GM21786 (cell line): ENCODE results near the gene ZNF691.
A peak's percentile ranks its signal among the peaks of the same experiment; 100 is the strongest.
"Not testable (repeated sequence)": the region's sequence is repeated elsewhere in the genome, so short reads cannot be mapped to it uniquely, and the experiment has no call there.

Experiments
- ATAC-seq: cut with Tn5 transposase; IDR thresholded peaks from one replicate; pipeline ENCODE4 v1.9.1; 2021; ENCODE audit not compliant: unreplicated experiment

The ZNF691 gene

DNA sequence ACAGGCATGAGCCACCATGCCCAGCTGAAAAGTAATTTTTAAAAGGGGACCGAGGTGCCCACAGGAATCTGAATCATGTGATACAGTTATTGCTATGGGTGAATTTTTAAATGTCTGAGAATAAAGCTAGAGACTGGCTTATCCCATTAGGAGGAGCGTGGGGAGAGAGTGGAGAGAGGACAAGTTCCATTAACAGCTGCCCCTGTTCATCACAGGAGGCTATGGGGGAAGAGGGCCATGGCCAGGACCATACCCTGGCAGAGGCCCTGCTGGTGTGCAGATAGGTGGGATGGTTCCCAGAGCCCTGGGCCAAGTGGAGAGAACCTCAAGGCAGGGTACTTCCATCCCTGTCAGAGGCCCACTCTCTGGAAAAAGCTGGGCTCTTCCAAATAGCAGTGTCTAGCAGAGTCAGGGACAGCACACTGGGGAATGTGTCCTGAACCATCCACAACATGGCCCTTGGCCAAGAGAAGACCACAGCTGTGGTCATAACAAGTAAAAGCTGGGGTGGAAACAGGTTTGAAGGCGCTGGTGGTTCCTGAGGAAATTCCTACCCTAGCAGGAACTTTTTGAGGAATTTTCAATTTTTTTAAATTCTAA lies 13.7 kb upstream of the ZNF691 start:
- no peak for ATAC-seq

DNA sequence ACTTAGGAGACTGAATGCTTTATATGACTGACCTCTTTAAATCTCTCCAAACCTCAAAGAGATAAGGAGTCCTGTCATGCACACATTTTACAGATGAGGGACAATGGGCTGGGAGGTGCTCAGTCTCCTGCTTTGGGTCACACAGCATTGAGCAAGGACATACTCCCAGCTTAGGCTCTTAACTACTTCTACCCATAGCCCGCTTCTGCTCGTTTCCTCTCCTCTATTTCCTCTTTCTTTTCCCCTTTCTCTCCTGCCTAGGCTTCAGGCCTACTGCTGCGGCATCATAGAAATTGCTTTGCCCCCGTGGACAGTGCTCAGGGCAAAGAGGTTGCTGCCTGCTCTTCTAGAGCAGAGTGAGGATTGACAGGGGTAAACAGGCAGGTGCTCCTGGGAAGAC lies 12.4 kb upstream of the ZNF691 start:
- no peak for ATAC-seq

DNA sequence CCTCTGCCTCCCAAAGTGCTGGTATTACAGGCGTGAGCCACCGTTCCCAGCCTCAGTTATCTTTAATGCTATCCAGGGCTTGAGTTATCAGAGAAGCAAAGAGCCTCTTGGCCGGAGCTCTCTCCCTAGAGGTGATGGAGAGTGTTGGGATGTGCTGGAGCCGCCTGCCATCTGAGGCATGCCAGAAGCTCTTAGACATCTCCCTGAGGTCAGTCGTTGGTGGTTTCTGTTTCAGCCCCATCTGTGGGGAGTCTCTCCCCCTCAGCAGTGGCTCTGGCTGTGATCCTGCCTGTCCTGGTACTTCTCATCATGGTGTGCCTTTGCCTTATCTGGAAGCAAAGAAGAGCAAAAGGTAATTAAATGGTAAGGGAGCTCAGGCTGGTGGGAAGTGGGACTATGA lies 11.6 kb upstream of the ZNF691 start:
- ATAC-seq, result no peak

DNA sequence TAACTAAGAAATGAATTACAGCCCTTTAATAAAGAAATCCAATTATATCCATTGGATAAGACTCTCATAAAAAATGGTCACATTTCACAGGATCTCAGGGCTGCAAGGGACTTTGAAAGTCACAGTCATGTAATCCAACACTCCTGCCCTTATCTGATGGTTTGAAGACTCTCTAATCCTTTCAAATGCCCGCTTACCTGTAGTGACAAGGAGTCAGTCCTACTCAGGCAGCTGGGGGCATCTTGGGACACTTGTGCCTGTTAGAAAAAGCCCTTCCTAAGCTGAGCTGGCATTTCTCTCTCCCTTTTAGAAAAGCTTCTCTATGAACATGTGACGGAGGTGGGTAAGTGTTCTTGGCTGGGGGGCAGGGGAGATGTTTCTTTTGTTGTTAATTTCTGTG lies 11.0 kb upstream of the ZNF691 start:
- ATAC-seq, result no peak

DNA sequence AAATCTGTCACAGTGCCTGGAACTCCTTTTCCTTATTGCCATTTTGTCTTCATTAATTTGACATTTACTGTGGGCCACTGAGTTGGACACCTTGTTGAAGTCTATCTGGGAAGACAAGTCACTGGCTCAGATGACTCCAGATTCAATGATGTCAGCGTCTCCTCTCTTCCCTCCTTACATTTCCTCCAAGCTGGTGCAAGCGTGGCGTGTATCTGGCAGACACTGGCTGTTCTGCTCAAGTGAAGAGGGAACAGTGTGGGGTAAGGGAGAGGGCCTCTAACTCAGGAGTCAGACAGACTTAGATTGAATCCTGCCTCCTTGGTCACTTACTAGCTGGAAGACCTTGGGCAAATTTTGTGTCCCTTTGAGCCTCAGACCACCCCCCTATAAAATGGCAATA lies 8.7 kb upstream of the ZNF691 start:
- ATAC-seq, result no peak

DNA sequence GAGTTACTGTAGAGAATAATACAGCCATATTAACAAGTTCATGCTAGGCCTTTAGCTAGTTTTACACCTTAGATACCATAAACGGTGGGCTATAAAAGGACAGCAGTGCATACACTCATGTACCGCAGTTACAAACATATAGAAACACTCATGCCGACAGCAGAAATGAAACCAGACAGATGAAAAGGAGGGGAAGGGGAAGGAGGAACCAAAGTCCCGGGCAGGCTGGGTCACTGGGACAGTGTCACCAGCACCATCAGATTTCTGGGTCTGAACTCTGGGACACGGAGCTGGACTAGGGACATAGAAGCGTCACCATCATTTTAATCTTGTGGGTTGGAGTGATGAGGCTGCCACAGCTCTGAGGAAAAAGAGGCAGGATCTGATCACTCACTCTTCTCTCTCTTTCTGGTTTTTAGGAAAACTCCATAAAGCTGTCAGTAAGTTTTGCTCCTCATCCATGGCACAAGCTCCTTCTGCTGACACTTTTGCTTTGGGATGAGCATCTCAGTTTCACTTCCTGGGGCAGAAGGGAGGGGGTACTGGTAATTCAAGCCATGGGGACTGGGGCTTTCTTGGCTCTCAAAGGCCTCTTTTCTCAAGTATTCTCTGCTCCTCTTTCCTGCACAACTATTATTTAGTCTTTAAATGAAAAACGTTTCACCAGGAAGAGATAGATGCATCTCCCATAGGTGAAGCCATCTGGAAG lies 7.8 kb upstream of the ZNF691 start:
- no peak for ATAC-seq

DNA sequence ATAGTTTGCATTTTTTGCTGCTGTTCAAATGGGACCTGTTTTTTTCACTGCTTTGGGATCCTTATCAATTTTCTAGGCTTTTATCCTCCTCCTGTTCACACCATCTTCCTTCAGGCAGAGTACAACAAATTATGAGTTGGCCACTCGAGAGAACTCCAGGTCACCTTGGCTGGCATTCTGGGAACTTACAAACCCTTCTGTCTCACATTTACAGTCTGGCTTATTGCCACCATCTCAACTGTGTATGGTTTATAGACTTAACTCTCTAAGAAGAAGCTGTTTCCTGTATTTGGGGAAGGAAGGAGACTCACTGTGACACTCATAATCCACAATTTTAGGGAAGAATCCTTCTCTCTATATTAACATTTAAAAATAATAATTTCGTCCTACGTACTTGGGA lies 5.4 kb upstream of the ZNF691 start:
- no peak for ATAC-seq

DNA sequence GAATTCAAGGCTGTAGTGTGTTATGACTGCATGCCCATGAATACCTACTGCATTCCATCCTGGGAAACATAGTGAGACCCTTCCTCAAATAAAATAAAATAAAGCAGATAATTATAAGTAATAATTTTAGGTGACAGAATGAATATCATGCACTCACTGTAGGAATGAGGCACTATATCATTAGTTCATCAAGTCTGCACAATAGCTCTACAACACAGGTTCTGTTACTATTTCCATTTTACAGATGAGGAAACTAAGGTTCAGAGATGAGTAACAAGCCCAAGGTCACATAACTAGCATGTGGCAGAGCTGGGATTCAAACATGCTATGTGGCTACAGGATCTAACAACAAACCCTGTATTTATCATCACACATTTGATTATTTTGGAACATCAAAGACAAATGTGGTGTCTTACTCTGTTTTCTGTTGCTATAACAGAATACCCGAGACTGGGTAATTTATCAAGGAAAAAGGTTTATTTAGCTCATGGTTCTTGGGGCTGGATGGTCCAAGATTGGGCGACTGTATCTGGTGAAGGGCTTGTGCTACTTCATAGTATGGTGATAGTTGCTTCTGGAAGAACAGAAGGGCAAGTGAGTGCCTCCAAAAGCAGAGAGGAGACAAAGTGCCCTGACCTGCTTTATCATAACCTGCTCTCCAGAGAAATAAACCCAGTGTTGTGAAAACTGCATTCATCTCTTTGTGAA lies 4.8 kb upstream of the ZNF691 start:
- no peak for ATAC-seq

DNA sequence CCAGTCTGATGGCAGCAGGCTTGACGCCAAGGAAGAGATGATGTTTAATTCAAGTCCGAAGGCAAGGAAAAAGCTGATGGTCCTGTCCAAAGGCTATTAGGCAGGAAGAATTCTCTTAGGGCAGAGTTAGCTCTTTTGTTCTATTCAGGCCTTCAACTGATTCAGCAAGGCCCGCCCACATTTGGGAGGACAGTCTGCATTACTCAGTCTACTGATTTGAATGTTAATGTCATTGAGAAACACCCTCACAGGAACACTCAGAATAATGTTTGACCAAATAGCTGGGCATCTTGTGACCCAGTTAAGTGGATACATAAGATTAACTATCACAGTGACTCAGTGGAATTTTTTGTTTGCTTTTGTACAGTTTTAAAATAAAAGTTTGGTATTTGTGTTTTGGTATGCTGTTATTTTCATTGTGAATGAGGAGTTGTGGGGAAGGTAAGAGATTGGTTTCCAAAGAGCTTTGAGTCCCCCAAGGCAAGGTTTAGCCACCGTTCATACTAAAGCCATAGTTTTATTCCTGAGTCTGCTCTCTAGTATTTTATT lies 1.7 kb upstream of the ZNF691 start:
- no peak for ATAC-seq

DNA sequence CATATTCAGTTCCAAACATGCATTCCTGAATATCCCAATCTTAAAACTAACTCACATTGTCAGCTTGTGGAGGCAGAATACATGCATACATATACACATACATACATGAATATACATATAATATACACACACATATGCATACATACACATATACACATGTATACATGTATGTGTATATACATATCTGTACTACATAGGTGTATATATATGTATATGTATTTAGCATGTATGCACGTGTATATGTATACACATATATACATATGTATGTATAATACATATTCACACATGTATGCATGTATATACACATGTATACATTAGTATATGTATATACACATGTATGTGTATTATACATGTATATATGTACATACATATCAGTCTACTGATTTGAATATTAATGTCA lies 1.2 kb upstream of the ZNF691 start:
- ATAC-seq, result no peak

DNA sequence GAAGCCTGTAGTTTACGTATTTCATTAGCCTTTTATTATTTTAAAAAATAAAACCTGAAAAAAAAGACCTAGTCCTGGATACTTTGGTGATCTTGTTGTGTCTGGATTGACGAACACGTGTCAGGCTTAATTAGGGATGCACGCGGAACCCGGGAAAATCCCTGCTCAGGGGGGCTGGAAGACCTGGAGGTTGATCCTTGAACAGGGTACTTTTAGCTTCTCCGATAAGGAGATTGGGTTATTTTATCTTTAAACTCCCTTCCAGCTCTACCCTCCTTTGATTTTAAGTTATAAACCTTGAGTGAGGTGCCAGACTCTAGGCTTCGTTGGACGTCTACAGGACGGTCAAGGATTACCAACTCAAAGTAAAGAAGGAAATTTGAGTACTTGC lies 552 bp upstream of the ZNF691 start:
- peak; percentile 4 for ATAC-seq

DNA sequence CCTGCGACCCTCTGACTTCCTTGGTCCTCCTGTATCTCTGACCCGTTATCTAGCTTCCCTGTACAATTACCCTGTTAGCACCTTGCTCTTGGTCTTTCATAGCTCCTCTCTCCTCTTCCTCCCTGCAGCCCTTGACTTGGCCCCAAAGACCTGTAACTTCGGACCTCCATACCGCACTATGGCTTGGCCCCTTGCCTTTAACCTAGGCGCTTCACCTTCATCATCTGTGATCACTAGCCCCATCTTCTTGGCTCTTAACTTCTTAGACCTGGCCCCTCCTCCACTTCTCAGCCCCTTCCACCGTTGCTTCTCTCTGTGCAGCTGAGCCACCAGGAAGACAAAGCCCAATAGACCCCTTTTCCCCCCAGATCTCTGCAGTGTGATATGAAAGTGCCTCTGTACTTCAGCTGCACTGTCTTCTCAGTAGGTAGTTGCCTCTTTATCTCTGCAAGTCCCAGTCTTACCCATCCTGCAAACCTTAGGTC lies 740 bp downstream of the ZNF691 start:
- no peak for ATAC-seq

DNA sequence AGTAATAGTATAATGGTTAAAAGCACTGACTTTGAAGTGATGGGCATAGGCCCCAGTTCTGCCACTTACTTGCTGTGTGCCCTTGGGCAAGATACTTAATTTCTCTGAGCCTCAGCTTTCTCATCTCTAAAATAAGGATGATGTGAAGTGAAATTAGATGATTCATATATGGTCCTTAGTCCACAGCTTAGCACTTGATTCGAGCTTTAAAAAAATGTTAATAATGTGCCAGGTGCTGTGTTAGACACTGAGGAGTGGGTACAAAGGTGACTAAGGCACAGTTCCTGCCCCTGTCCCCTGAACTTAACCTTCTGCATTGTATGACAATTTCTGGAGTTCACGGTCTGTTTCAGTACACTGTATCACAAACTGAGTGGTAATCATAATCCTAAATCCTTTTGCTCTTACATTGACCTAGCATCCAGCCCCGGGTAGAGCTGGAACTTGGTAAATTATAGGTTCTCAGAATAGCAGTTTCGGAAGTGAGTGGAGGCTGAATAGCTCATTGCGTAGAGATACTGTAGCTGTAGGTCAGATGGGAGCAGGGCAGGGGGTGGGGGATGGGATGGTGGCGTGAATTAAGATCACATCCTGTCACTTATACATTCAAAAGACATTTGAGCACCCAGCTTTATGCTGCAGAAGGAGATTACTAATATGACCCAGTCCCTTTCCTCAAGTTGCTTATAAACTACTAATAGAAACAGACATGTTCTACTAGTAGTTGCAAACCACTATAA lies 1.5 kb downstream of the ZNF691 start:
- ATAC-seq, result no peak

DNA sequence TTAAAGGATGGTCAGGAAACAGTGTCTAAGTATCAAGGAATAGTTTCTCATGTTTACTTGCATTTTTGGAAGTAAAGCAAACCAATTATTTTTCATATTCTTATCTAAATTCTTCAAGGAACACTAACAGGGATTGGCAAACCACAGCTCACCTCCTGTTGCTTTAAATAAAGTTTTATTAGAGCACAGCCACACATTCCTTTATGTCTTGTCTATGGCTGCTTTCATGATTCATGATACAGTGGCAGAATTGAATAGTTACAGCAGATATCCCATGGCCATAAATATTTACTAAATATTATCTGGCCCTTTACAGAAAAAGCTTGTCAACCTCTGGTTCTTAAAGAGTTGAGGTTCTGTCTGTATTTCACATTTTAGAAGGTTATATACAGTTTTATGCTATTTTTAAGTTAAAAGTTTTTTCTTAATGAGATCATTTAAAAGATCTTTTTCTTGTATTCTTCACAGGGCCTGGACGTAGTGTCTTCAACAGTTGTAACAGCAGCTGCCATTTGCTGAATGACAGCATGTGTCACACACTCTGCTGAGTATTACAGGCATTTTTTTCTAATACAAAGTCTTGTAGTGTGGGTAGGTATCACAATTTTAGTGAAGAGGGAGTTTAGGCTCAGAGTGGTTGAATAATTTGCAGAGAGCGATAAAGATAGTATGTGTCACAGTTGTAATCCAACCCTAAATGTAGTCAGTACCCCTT lies 2.6 kb downstream of the ZNF691 start:
- ATAC-seq, result no peak

DNA sequence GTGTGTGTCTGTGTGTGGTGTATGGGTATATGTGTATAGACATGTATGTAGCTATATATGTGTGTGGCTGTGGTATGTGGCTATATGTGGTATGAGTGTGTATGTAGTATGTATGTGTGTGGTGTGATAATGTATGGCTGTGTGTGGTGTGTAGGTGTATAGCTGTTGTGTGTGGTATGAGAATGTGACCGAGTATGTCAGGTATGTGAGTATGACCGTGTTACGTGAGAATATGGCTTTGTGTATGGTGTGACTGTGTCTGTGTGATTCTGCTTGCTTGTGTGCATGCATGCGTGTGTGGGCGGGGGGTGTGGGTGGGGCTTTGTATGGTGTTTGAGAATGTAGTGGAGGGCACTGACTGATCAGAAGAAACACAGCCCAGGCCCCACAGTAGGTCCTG lies 3.5 kb downstream of the ZNF691 start:
- ATAC-seq, result no peak

DNA sequence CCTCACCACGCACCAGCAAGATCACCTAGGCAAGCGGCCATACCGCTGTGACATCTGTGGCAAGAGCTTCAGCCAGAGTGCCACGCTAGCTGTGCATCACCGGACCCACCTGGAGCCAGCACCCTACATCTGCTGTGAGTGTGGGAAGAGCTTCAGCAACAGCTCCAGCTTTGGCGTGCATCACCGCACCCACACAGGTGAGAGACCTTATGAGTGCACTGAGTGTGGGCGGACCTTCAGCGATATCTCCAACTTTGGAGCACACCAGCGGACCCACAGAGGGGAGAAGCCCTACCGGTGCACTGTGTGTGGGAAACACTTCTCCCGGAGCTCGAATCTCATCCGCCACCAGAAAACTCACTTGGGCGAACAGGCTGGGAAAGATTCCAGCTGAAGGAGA lies 5.0 kb downstream of the ZNF691 start:
- ATAC-seq, result no peak

DNA sequence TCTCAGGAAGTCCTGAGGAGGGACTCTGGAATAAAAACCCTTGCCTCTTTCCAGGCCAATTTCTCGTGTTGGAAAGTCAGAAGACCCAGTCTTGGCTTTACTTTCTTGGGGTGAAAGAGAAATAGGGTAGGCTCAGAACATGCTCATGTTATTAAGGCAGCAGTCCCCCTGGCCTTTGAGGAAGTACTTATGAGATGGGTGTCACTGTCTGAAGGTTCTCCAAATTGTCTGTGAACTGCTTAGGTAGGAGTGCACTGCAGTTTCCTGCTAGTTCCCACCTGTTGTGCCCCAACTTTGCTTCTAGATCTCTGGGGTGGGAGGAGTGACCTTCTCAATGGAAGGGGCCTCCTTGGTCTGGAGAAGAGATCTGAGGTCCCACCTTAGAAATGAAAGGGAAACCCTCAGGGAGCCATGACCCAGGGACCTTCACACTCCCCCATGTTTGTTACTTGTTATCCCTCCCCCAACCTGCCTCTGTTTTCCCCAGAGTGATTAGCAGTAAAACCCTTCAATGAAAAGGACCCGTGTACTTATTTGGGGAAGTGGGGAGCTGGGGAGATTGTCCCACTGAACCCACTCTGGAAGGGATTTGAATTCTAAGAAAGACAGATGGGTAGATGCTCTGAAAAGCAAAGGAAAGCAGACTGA lies 5.7 kb downstream of the ZNF691 start:
- no peak for ATAC-seq

DNA sequence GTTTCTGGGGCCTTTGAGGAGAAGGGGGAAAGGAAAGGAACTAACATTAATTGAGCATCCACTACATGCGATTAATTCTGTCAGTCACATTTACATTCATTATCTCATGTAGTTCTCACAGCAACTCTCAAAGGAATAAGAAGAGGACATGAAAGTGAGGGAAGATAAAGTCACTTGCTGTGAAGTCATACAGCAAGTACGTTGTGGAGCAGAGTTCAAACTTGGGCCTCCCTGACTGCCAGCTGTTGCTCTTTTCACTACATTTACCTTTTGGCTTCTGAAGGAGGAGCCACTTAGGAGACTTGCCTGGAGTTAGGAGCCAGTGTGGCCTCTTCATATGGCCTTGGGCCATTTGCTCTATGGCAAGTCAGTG lies 6.2 kb downstream of the ZNF691 start:
- no peak for ATAC-seq

DNA sequence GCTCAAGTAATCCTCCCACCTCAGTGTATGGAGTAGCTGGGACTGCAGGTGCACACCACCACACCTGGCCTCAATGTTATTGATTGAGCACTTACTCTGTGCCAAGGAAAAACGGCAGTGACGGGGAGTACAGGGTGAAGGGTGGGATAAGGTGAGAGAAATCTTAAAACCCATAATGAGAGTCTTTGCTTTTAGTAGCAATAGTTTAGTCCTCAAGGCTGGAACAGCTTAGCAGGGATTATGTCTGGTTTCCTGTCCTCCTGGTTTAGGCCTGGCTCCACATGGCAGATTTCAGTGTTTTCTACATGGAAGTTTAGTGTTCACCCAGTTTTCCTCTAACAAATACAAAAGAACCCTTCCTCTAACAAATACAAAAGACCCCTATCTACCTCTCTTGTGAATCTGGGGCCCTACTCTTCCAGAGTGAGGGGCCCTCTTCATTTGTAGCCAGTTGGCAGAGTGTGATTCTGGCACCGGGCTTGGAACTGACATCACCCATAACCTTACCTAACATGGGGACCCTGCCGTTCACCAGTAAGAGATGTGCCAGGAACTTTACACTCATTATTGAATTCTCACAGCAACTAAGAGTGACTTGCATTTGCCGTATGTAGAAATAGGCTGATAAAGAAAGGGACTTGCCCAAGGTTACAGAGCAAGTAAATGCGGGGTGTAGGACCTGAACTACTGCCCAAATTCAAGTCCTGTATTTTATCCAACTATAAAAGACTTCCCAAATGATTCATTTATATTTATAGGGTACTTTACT lies 6.9 kb downstream of the ZNF691 start:
- no peak for ATAC-seq

DNA sequence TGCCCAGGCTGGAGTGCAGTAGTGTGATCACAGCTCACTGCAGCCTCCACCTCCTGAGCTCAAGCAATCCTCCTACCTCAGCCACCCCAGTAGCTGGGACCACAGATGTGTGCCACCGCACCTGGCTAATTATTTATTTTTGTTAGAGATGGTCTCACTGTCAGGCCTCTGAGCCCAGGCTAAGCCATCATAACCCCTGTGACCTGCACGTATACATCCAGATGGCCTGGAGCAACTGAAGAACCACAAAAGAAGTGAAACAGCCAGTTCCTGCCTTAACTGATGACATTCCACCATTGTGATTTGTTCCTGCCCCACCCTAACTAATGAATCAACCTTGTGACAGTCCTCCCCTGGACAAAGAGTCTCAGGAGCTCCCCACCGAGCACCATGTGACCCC lies 10.1 kb downstream of the ZNF691 start:
- ATAC-seq, result not testable (repeated sequence)
